Ascending aorta (tissue), 2 donors: ENCODE results near the gene C18orf54. TPM values are rescaled to one million over a fixed set of nuclear protein-coding genes. Genes with fewer than 3 reads are reported as not detected.

Experiments used
- DNase-seq, 2 donors: peaks; one replicate each; pipeline ENCODE4 v3.0.0-alpha.2; 2019; ENCODE audit warnings: low spot score in 2 of 2
- H3K27ac ChIP-seq, 2 donors: fragments of 200-600 bp; sonication (generic); one replicate each; pipeline ENCODE4 v1.5.1; 2016 to 2017; ENCODE audit warnings: mild to moderate bottlenecking in 1 of 2
- H3K27me3 ChIP-seq: fragments of 200-600 bp; sonication (generic); one replicate; pipeline ENCODE4 v1.5.1; 2017
- H3K36me3 ChIP-seq, 2 donors: fragments of 200-600 bp; sonication (generic); one replicate each; pipeline ENCODE4 v1.5.1; 2016
- H3K4me1 ChIP-seq, 2 donors: fragments of 200-600 bp; sonication (generic); one replicate each; pipeline ENCODE4 v1.5.1; 2016 to 2017; ENCODE audit warnings: mild to moderate bottlenecking in 1 of 2
- H3K4me3 ChIP-seq, 2 donors: fragments of 200-600 bp; sonication (generic); one replicate each; pipeline ENCODE4 v1.5.1; 2016 to 2017; ENCODE audit warnings: mild to moderate bottlenecking in 1 of 2
- H3K9me3 ChIP-seq, 2 donors: fragments of 200-600 bp; sonication (generic); one replicate each; pipeline ENCODE4 v1.5.1; 2016
- intact Hi-C: fragments of 100-400 bp; cut with DNase I; formaldehyde crosslinking; loops from one replicate; pipeline ENCODE4 v1.15.1; 2023
- total RNA-seq: library from RNA; depleted of rRNA; stranded (reverse); fragments of >200 nt; gene quantifications from one replicate; pipeline ENCODE4 v1.1.0, GENCODE V29; 2016
- TF ChIP-seq, protein P1 (sequence below), 3 experiments: fragments of 200-600 bp in 2 of 3; fragments of 450-650 bp in 1 of 3; sonication (generic) in 2 of 3; IDR thresholded peaks; one replicate each; pipeline ENCODE4 v1.5.1; 2016 to 2019; ENCODE audit warnings: antibody characterized with exemption in 3 of 3, mild to moderate bottlenecking in 1 of 3, moderate library complexity in 1 of 3

C18orf54 gene
- total RNA-seq, 1 donor from 2014 or later: 0.96 TPM

DNA sequence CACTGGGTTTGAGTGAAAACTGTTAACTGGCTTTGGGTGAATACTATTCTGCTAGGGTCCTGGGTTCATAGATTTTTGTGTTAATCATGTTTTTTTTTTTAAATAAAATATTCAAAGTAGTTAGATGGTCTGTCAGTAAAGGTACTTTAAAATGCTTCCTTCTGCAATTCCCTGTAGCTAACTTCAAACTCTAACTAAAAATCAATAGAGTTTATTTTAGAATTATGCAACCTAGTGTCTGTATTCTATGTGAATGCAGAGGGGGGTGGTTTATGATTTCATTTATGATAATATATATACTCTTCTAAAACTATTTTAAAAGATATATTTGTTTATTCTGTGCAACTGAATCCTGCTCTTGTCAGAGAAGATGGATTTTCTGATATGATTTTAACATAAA, 27.9 kb upstream of the C18orf54 start:
- Histone ChIP-seq H3K27me3 (no peaks in the 10 kb centered on the region), H3K4me1 (no peaks in the 10 kb centered on the region), H3K9me3 (no peaks in the 10 kb centered on the region), H3K4me3 (no peak overlapping the region), H3K36me3 (no peaks in the 10 kb centered on the region), H3K27ac (no peak overlapping the region)
- intact Hi-C loops: no loop called here
- TF ChIP-seq, protein P1, sequence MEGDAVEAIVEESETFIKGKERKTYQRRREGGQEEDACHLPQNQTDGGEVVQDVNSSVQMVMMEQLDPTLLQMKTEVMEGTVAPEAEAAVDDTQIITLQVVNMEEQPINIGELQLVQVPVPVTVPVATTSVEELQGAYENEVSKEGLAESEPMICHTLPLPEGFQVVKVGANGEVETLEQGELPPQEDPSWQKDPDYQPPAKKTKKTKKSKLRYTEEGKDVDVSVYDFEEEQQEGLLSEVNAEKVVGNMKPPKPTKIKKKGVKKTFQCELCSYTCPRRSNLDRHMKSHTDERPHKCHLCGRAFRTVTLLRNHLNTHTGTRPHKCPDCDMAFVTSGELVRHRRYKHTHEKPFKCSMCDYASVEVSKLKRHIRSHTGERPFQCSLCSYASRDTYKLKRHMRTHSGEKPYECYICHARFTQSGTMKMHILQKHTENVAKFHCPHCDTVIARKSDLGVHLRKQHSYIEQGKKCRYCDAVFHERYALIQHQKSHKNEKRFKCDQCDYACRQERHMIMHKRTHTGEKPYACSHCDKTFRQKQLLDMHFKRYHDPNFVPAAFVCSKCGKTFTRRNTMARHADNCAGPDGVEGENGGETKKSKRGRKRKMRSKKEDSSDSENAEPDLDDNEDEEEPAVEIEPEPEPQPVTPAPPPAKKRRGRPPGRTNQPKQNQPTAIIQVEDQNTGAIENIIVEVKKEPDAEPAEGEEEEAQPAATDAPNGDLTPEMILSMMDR (IDR thresholded peaks at IDR 0.05): no peak
- no peak for DNase-seq

GRCh38 chr18:54330768-54331548, 26.7 kb upstream of the C18orf54 start:
- Histone ChIP-seq H3K4me3 (no peak overlapping the region), H3K27me3 (no peaks in the 10 kb centered on the region), H3K36me3 (no peaks in the 10 kb centered on the region), H3K27ac (no peak overlapping the region), H3K4me1 (no peaks in the 10 kb centered on the region), H3K9me3 (no peaks in the 10 kb centered on the region)
- TF ChIP-seq, protein P1 (IDR thresholded peaks at IDR 0.05): no peak
- intact Hi-C loops: no loop called here
- DNase-seq: no peak

GRCh38 chr18:54335638-54336173, 22.0 kb upstream of the C18orf54 start:
- no peak overlapping the region for H3K27ac ChIP-seq
- H3K27me3 ChIP-seq: no peaks in the 10 kb centered on the region
- intact Hi-C loops: no loop called here
- H3K36me3 ChIP-seq: no peaks in the 10 kb centered on the region
- TF ChIP-seq, protein P1 (IDR thresholded peaks at IDR 0.05): no peak
- no peaks in the 10 kb centered on the region for H3K4me1 ChIP-seq
- no peak overlapping the region for H3K4me3 ChIP-seq
- no peak for DNase-seq
- H3K9me3 ChIP-seq: no peaks in the 10 kb centered on the region

GRCh38 chr18:54338230-54338629, 19.5 kb upstream of the C18orf54 start:
- Histone ChIP-seq H3K27ac (no peak overlapping the region), H3K4me1 (no peaks in the 10 kb centered on the region), H3K4me3 (no peak overlapping the region), H3K9me3 (no peaks in the 10 kb centered on the region), H3K27me3 (no peaks in the 10 kb centered on the region), H3K36me3 (no peaks in the 10 kb centered on the region)
- intact Hi-C loops: no loop called here
- no peak for DNase-seq
- TF ChIP-seq, protein P1 (IDR thresholded peaks at IDR 0.05): no peak

DNA sequence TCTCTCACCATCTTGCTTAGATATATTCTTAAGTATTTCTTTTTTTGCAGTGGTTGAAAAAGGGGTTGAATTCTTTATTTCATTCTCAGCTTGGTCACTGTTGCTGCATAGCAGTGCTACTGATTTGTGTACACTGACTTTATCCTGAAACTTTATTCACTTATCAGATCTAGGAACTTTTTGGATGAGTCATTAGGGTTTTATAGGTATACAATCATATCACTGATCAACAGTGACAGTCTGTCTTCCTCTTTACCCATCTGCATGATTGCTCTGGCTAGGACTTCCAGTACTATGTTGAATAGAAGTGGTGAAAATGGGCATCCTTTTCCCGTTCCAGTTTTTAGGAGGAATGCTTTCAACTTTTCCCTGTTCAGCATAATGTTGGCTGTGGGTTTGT, 6.5 kb upstream of the C18orf54 start:
- DNase-seq: no peak
- Histone ChIP-seq H3K4me1 (no peaks in the 10 kb centered on the region), H3K27me3 (no peaks in the 10 kb centered on the region), H3K4me3 (no peak overlapping the region), H3K9me3 (no peaks in the 10 kb centered on the region), H3K27ac (no peak overlapping the region), H3K36me3 (no peaks in the 10 kb centered on the region)
- intact Hi-C loops: no loop called here
- TF ChIP-seq, protein P1 (IDR thresholded peaks at IDR 0.05): no peak
